Measurements from ENCODE around the gene NR2C1. TPM values are rescaled to one million over a fixed set of nuclear protein-coding genes. Genes with fewer than 3 reads are reported as not detected.

Gene NR2C1
- polyA plus RNA-seq, 2 donors = 10.1 to 28.7 TPM

GRCh38 chr12:95089462-95089861 lies 16.0 kb upstream of the NR2C1 start:
- peaks cover 0 to 4% of the 10 kb centered on the region in 2 donors for H3K36me3 ChIP-seq (ENCODE audit: control insufficient read depth in 2 of 2, insufficient read depth in 2 of 2, low read length in 1 of 2)
- H3K27ac ChIP-seq (ENCODE audit: low read depth in 2 of 2, low read length in 1 of 2) = no peak overlapping the region
- no peaks in the 10 kb centered on the region for H3K4me1 ChIP-seq (ENCODE audit: control insufficient read depth in 2 of 2, insufficient read depth in 2 of 2, low read length in 1 of 2)
- no peaks in the 10 kb centered on the region for H3K9me3 ChIP-seq (ENCODE audit: control insufficient read depth in 2 of 2, insufficient read depth in 1 of 2, low read depth in 1 of 2, low read length in 1 of 2)
- no peak overlapping the region for H3K4me3 ChIP-seq (ENCODE audit: low read depth in 1 of 2, low read length in 2 of 2)
- H3K27me3 ChIP-seq (ENCODE audit: control insufficient read depth in 1 of 2, insufficient read depth in 2 of 2, low read length in 2 of 2) = no peaks in the 10 kb centered on the region
- 75 to 77% methylated on average over 1 of the region's 1 CpG for WGBS, 2 donors

GRCh38 chr12:95088379-95088778 lies 15.0 kb upstream of the NR2C1 start:
- H3K36me3 ChIP-seq (ENCODE audit: control insufficient read depth in 2 of 2, insufficient read depth in 2 of 2, low read length in 1 of 2) = peaks cover 0 to 4% of the 10 kb centered on the region in 2 donors
- 83 to 85% methylated on average over 3 of the region's 3 CpGs for WGBS, 2 donors
- H3K4me3 ChIP-seq (ENCODE audit: low read depth in 1 of 2, low read length in 2 of 2) = no peak overlapping the region

GRCh38 chr12:95085612-95086011 lies 12.2 kb upstream of the NR2C1 start:
- Histone ChIP-seq H3K36me3 (ENCODE audit: control insufficient read depth in 2 of 2, insufficient read depth in 2 of 2, low read length in 1 of 2) (no peaks in the 10 kb centered on the region), H3K4me3 (ENCODE audit: low read depth in 1 of 2, low read length in 2 of 2) (no peak overlapping the region), H3K9me3 (ENCODE audit: control insufficient read depth in 2 of 2, insufficient read depth in 1 of 2, low read depth in 1 of 2, low read length in 1 of 2) (no peaks in the 10 kb centered on the region), H3K27ac (ENCODE audit: low read depth in 2 of 2, low read length in 1 of 2) (no peak overlapping the region), H3K27me3 (ENCODE audit: control insufficient read depth in 1 of 2, insufficient read depth in 2 of 2, low read length in 2 of 2) (no peaks in the 10 kb centered on the region), H3K4me1 (ENCODE audit: control insufficient read depth in 2 of 2, insufficient read depth in 2 of 2, low read length in 1 of 2) (no peaks in the 10 kb centered on the region)

More at GRCh38 chr12:95088379-95088778, 15.0 kb upstream of the NR2C1 start:
- Histone ChIP-seq H3K27me3 (ENCODE audit: control insufficient read depth in 1 of 2, insufficient read depth in 2 of 2, low read length in 2 of 2) (no peaks in the 10 kb centered on the region), H3K27ac (ENCODE audit: low read depth in 2 of 2, low read length in 1 of 2) (no peak overlapping the region), H3K4me1 (ENCODE audit: control insufficient read depth in 2 of 2, insufficient read depth in 2 of 2, low read length in 1 of 2) (no peaks in the 10 kb centered on the region), H3K9me3 (ENCODE audit: control insufficient read depth in 2 of 2, insufficient read depth in 1 of 2, low read depth in 1 of 2, low read length in 1 of 2) (no peaks in the 10 kb centered on the region)

- Histone ChIP-seq H3K9me3 (ENCODE audit: control insufficient read depth in 2 of 2, insufficient read depth in 1 of 2, low read depth in 1 of 2, low read length in 1 of 2) (no peaks in the 10 kb centered on the region), H3K4me3 (ENCODE audit: low read depth in 1 of 2, low read length in 2 of 2) (no peak overlapping the region), H3K27ac (ENCODE audit: low read depth in 2 of 2, low read length in 1 of 2) (no peak overlapping the region), H3K36me3 (ENCODE audit: control insufficient read depth in 2 of 2, insufficient read depth in 2 of 2, low read length in 1 of 2) (no peaks in the 10 kb centered on the region), H3K4me1 (ENCODE audit: control insufficient read depth in 2 of 2, insufficient read depth in 2 of 2, low read length in 1 of 2) (no peaks in the 10 kb centered on the region), H3K27me3 (ENCODE audit: control insufficient read depth in 1 of 2, insufficient read depth in 2 of 2, low read length in 2 of 2) (no peaks in the 10 kb centered on the region)
- WGBS, 2 donors = 42 to 51% methylated on average over 4 of the region's 4 CpGs
Observed at GRCh38 chr12:95083938-95084337, 10.5 kb upstream of the NR2C1 start.

GRCh38 chr12:95083471-95083870 lies 10.1 kb upstream of the NR2C1 start:
- no peak overlapping the region for H3K27ac ChIP-seq (ENCODE audit: low read depth in 2 of 2, low read length in 1 of 2)
- H3K9me3 ChIP-seq (ENCODE audit: control insufficient read depth in 2 of 2, insufficient read depth in 1 of 2, low read depth in 1 of 2, low read length in 1 of 2) = no peaks in the 10 kb centered on the region
- no peaks in the 10 kb centered on the region for H3K4me1 ChIP-seq (ENCODE audit: control insufficient read depth in 2 of 2, insufficient read depth in 2 of 2, low read length in 1 of 2)
- no peak overlapping the region for H3K4me3 ChIP-seq (ENCODE audit: low read depth in 1 of 2, low read length in 2 of 2)
- H3K36me3 ChIP-seq (ENCODE audit: control insufficient read depth in 2 of 2, insufficient read depth in 2 of 2, low read length in 1 of 2) = no peaks in the 10 kb centered on the region
- H3K27me3 ChIP-seq (ENCODE audit: control insufficient read depth in 1 of 2, insufficient read depth in 2 of 2, low read length in 2 of 2) = no peaks in the 10 kb centered on the region

- 56% methylated on average over 4 of the region's 4 CpGs for WGBS, 2 donors
- no peaks in the 10 kb centered on the region for H3K27me3 ChIP-seq (ENCODE audit: control insufficient read depth in 1 of 2, insufficient read depth in 2 of 2, low read length in 2 of 2)
- no peaks in the 10 kb centered on the region for H3K4me1 ChIP-seq (ENCODE audit: control insufficient read depth in 2 of 2, insufficient read depth in 2 of 2, low read length in 1 of 2)
- H3K4me3 ChIP-seq (ENCODE audit: low read depth in 1 of 2, low read length in 2 of 2) = no peak overlapping the region
- H3K9me3 ChIP-seq (ENCODE audit: control insufficient read depth in 2 of 2, insufficient read depth in 1 of 2, low read depth in 1 of 2, low read length in 1 of 2) = no peaks in the 10 kb centered on the region
- H3K27ac ChIP-seq (ENCODE audit: low read depth in 2 of 2, low read length in 1 of 2) = no peak overlapping the region
- no peaks in the 10 kb centered on the region for H3K36me3 ChIP-seq (ENCODE audit: control insufficient read depth in 2 of 2, insufficient read depth in 2 of 2, low read length in 1 of 2)
Observed at GRCh38 chr12:95077341-95077740, 3.9 kb upstream of the NR2C1 start.

- Histone ChIP-seq H3K27ac (ENCODE audit: low read depth in 2 of 2, low read length in 1 of 2) (peak overlapping the region; percentile 9 to 10), H3K9me3 (ENCODE audit: control insufficient read depth in 2 of 2, insufficient read depth in 1 of 2, low read depth in 1 of 2, low read length in 1 of 2) (no peaks in the 10 kb centered on the region), H3K4me1 (ENCODE audit: control insufficient read depth in 2 of 2, insufficient read depth in 2 of 2, low read length in 1 of 2) (no peaks in the 10 kb centered on the region), H3K36me3 (ENCODE audit: control insufficient read depth in 2 of 2, insufficient read depth in 2 of 2, low read length in 1 of 2) (no peaks in the 10 kb centered on the region), H3K27me3 (ENCODE audit: control insufficient read depth in 1 of 2, insufficient read depth in 2 of 2, low read length in 2 of 2) (no peaks in the 10 kb centered on the region), H3K4me3 (ENCODE audit: low read depth in 1 of 2, low read length in 2 of 2) (no peak overlapping the region)
- WGBS, 2 donors = 58 to 65% methylated on average over 5 of the region's 5 CpGs
Observed at GRCh38 chr12:95074766-95075165, 1.3 kb upstream of the NR2C1 start.

GRCh38 chr12:95073698-95074520 lies 491 bp upstream of the NR2C1 start:
- Histone ChIP-seq H3K9me3 (ENCODE audit: control insufficient read depth in 2 of 2, insufficient read depth in 1 of 2, low read depth in 1 of 2, low read length in 1 of 2) (no peaks in the 10 kb centered on the region), H3K27me3 (ENCODE audit: control insufficient read depth in 1 of 2, insufficient read depth in 2 of 2, low read length in 2 of 2) (no peaks in the 10 kb centered on the region), H3K27ac (ENCODE audit: low read depth in 2 of 2, low read length in 1 of 2) (peak overlapping the region in 1 of 2 donors; percentile 82), H3K4me1 (ENCODE audit: control insufficient read depth in 2 of 2, insufficient read depth in 2 of 2, low read length in 1 of 2) (no peaks in the 10 kb centered on the region), H3K36me3 (ENCODE audit: control insufficient read depth in 2 of 2, insufficient read depth in 2 of 2, low read length in 1 of 2) (no peaks in the 10 kb centered on the region), H3K4me3 (ENCODE audit: low read depth in 1 of 2, low read length in 2 of 2) (peak overlapping the region; percentile 73 to 90)
- 59 to 61% methylated on average over 23 of the region's 23 CpGs for WGBS, 2 donors

- Histone ChIP-seq H3K4me3 (ENCODE audit: low read depth in 1 of 2, low read length in 2 of 2) (no peak overlapping the region), H3K4me1 (ENCODE audit: control insufficient read depth in 2 of 2, insufficient read depth in 2 of 2, low read length in 1 of 2) (no peaks in the 10 kb centered on the region), H3K27ac (ENCODE audit: low read depth in 2 of 2, low read length in 1 of 2) (no peak overlapping the region), H3K27me3 (ENCODE audit: control insufficient read depth in 1 of 2, insufficient read depth in 2 of 2, low read length in 2 of 2) (no peaks in the 10 kb centered on the region), H3K36me3 (ENCODE audit: control insufficient read depth in 2 of 2, insufficient read depth in 2 of 2, low read length in 1 of 2) (no peaks in the 10 kb centered on the region), H3K9me3 (ENCODE audit: control insufficient read depth in 2 of 2, insufficient read depth in 1 of 2, low read depth in 1 of 2, low read length in 1 of 2) (no peaks in the 10 kb centered on the region)
- WGBS, 2 donors = 87 to 92% methylated on average over 1 of the region's 1 CpG
Observed at GRCh38 chr12:95070378-95070777, 3.0 kb downstream of the NR2C1 start.

Data from esophagus (tissue), 2 donors.